OCI-LY1 (cell line): ENCODE data around the gene LRRN1.

Source experiments
- CTCF ChIP-seq: fragments of 200-600 bp; sonication (generic), shearing (Covaris generic); IDR thresholded peaks from 2 replicates; pipeline ENCODE4 v1.5.1; 2017; ENCODE audit warnings: mild to moderate bottlenecking, antibody characterized with exemption, low read length, moderate library complexity, mixed read lengths
- EZH2 ChIP-seq: fragments of 200-600 bp; sonication (generic), shearing (Covaris generic); IDR thresholded peaks from 2 replicates; pipeline ENCODE4 v1.8.0; 2017; ENCODE audit warnings: borderline replicate concordance, mixed run types, mild to moderate bottlenecking, antibody characterized with exemption, low read length, moderate library complexity, mixed read lengths

DNA sequence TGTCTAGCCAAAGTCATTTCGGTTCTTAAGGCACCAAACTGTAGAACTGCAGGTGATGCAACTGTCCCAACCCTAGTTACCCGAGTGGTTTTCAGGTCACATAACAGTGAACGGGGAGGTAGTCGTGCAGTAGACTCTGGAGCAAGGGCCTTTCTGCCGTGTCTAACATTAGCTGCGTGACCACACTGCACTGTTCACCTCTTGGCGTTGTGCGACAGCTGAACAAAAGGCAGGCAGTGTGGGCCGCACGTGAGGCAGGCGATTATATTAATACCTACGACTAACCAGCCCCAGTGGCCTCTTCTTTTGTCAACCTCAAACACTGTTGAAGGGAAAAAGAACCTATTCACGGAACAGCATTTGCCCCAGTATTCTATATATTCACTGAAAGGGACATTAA, 2.8 kb downstream of the LRRN1 start:
- TF ChIP-seq EZH2 (no peak), CTCF (no peak)
